Stimulated activated effector memory CD8-positive, alpha-beta T cell treated with anti-CD3 and anti-CD28 coated beads, Interleukin-12 subunit alpha, Interleukin-12 subunit beta, amount 100 ng/mL, for 72 hours (primary cell): ENCODE data around the gene USB1.

Experiments
- ATAC-seq: fragments of 150-1000 bp; cut with Tn5 transposase; 2 replicates; pipeline ENCODE4 v1.10.0; 2021
- DNase-seq, 2 donors: peaks; one replicate each; pipeline ENCODE4 v3.0.0; 2021 to 2022; ENCODE audit warnings: low spot score in 2 of 2
- H3K27ac Mint-ChIP-seq: one replicate; pipeline ENCODE4 v1.8.0; 2022; ENCODE audit warnings: mild to moderate bottlenecking, mixed read lengths
- H3K36me3 Mint-ChIP-seq: one replicate; pipeline ENCODE4 v1.8.0; 2022; ENCODE audit warnings: mild to moderate bottlenecking, mixed read lengths
- H3K4me1 Mint-ChIP-seq: one replicate; pipeline ENCODE4 v1.8.0; 2022; ENCODE audit warnings: mixed read lengths
- H3K4me3 Mint-ChIP-seq: one replicate; pipeline ENCODE4 v1.8.0; 2022; ENCODE audit warnings: mild to moderate bottlenecking, mixed read lengths
- H3K9me3 Mint-ChIP-seq: one replicate; pipeline ENCODE4 v1.8.0; 2022; ENCODE audit warnings: mixed read lengths

The USB1 gene

GRCh38 chr16:58000706-58001676 is at the start of gene USB1:
Gene USB1, plus strand, starts transcription at chr16:58001407. Its CDS starts 77 bp downstream, at chr16:58001484.
- Mint-ChIP-seq H3K4me1 (peaks cover 60% of the 10 kb centered on the region), H3K9me3 (no peaks in the 10 kb centered on the region), H3K27ac (peak within 1 kb of the TSS; percentile 90), H3K4me3 (peak within 1 kb of the TSS; percentile 86), H3K36me3 (peaks cover 64% of the 10 kb centered on the region)
- peak; percentile 82 for ATAC-seq
- peak; percentile 88 to 94 for DNase-seq

- H3K36me3 Mint-ChIP-seq: no peaks in the 10 kb centered on the region
- no peak for DNase-seq
- no peaks in the 10 kb centered on the region for H3K4me1 Mint-ChIP-seq
- H3K9me3 Mint-ChIP-seq: no peaks in the 10 kb centered on the region
- no peak for ATAC-seq
- H3K27ac Mint-ChIP-seq: no peak overlapping the region
- no peak overlapping the region for H3K4me3 Mint-ChIP-seq
Observed at GRCh38 chr16:57952909-57953308, 48.3 kb upstream of the USB1 start.

- DNase-seq (no peak), ATAC-seq (no peak)
- Mint-ChIP-seq H3K9me3 (no peaks in the 10 kb centered on the region), H3K4me1 (no peaks in the 10 kb centered on the region), H3K36me3 (no peaks in the 10 kb centered on the region), H3K4me3 (no peak overlapping the region), H3K27ac (peak overlapping the region; percentile 33)
Observed at GRCh38 chr16:57953857-57954256, 47.4 kb upstream of the USB1 start.

- Mint-ChIP-seq H3K9me3 (no peaks in the 10 kb centered on the region), H3K4me3 (no peak overlapping the region), H3K27ac (no peak overlapping the region), H3K36me3 (no peaks in the 10 kb centered on the region), H3K4me1 (no peaks in the 10 kb centered on the region)
- DNase-seq (no peak), ATAC-seq (no peak)
Observed at GRCh38 chr16:57955572-57956188, 45.5 kb upstream of the USB1 start.

- ATAC-seq: no peak
- Mint-ChIP-seq H3K4me1 (no peaks in the 10 kb centered on the region), H3K4me3 (no peak overlapping the region), H3K27ac (no peak overlapping the region), H3K36me3 (no peaks in the 10 kb centered on the region), H3K9me3 (no peaks in the 10 kb centered on the region)
- no peak for DNase-seq
Observed at GRCh38 chr16:57956270-57956808, 44.9 kb upstream of the USB1 start.

GRCh38 chr16:57956924-57957672 is 44.1 kb upstream of the USB1 start:
- no peak for DNase-seq

GRCh38 chr16:57957673-57958392 is 43.4 kb upstream of the USB1 start:
- no peak overlapping the region for H3K4me3 Mint-ChIP-seq
- no peaks in the 10 kb centered on the region for H3K4me1 Mint-ChIP-seq
- H3K27ac Mint-ChIP-seq: no peak overlapping the region
- DNase-seq: no peak
- no peaks in the 10 kb centered on the region for H3K9me3 Mint-ChIP-seq
- ATAC-seq: peak; percentile 19
- H3K36me3 Mint-ChIP-seq: no peaks in the 10 kb centered on the region

More at GRCh38 chr16:57956924-57957672, 44.1 kb upstream of the USB1 start:
- Mint-ChIP-seq H3K4me3 (no peak overlapping the region), H3K36me3 (no peaks in the 10 kb centered on the region), H3K27ac (no peak overlapping the region), H3K9me3 (no peaks in the 10 kb centered on the region), H3K4me1 (no peaks in the 10 kb centered on the region)
- no peak for ATAC-seq

- no peaks in the 10 kb centered on the region for H3K36me3 Mint-ChIP-seq
- no peak overlapping the region for H3K4me3 Mint-ChIP-seq
- no peaks in the 10 kb centered on the region for H3K4me1 Mint-ChIP-seq
- ATAC-seq: no peak
- H3K9me3 Mint-ChIP-seq: no peaks in the 10 kb centered on the region
- DNase-seq: no peak
- H3K27ac Mint-ChIP-seq: no peak overlapping the region
Observed at GRCh38 chr16:57958544-57958943, 42.7 kb upstream of the USB1 start.

GRCh38 chr16:57959121-57959520 is 42.1 kb upstream of the USB1 start:
- Mint-ChIP-seq H3K36me3 (no peaks in the 10 kb centered on the region), H3K4me1 (no peaks in the 10 kb centered on the region), H3K27ac (no peak overlapping the region)

GRCh38 chr16:57959804-57960203 is 41.4 kb upstream of the USB1 start:
- ATAC-seq (no peak), DNase-seq (no peak)
- Mint-ChIP-seq H3K4me1 (no peaks in the 10 kb centered on the region), H3K27ac (no peak overlapping the region), H3K4me3 (no peak overlapping the region), H3K36me3 (no peaks in the 10 kb centered on the region), H3K9me3 (no peaks in the 10 kb centered on the region)

More at GRCh38 chr16:57959121-57959520, 42.1 kb upstream of the USB1 start:
- H3K9me3 Mint-ChIP-seq: no peaks in the 10 kb centered on the region
- no peak for DNase-seq
- ATAC-seq: no peak
- H3K4me3 Mint-ChIP-seq: no peak overlapping the region

- no peak for DNase-seq
- Mint-ChIP-seq H3K36me3 (no peaks in the 10 kb centered on the region), H3K4me3 (no peak overlapping the region), H3K27ac (no peak overlapping the region), H3K9me3 (no peaks in the 10 kb centered on the region), H3K4me1 (no peaks in the 10 kb centered on the region)
- ATAC-seq: no peak
Observed at GRCh38 chr16:57960310-57960709, 40.9 kb upstream of the USB1 start.

- Mint-ChIP-seq H3K36me3 (no peaks in the 10 kb centered on the region), H3K4me3 (no peak overlapping the region), H3K27ac (no peak overlapping the region), H3K9me3 (no peaks in the 10 kb centered on the region), H3K4me1 (no peaks in the 10 kb centered on the region)
- no peak for ATAC-seq
- no peak for DNase-seq
Observed at GRCh38 chr16:57960826-57961472, 40.3 kb upstream of the USB1 start.

- DNase-seq: no peak
- Mint-ChIP-seq H3K36me3 (no peaks in the 10 kb centered on the region), H3K27ac (no peak overlapping the region), H3K9me3 (no peaks in the 10 kb centered on the region), H3K4me3 (no peak overlapping the region), H3K4me1 (no peaks in the 10 kb centered on the region)
- ATAC-seq: no peak
Observed at GRCh38 chr16:57961538-57961937, 39.7 kb upstream of the USB1 start.

GRCh38 chr16:57962046-57962445 is 39.2 kb upstream of the USB1 start:
- ATAC-seq: no peak
- H3K4me1 Mint-ChIP-seq: no peaks in the 10 kb centered on the region
- no peaks in the 10 kb centered on the region for H3K9me3 Mint-ChIP-seq
- H3K27ac Mint-ChIP-seq: no peak overlapping the region
- DNase-seq: no peak
- no peaks in the 10 kb centered on the region for H3K36me3 Mint-ChIP-seq
- H3K4me3 Mint-ChIP-seq: no peak overlapping the region
